Tibial nerve (tissue), 4 donors: Measurements from ENCODE around the gene STAB2.

Experiments
- CTCF ChIP-seq, 5 experiments: fragments of 200-600 bp in 3 of 5; fragments of 450-650 bp in 2 of 5; sonication (generic) in 3 of 5; IDR thresholded peaks; one replicate each; pipeline ENCODE4 v1.5.1; 2016 to 2019; ENCODE audit warnings: antibody characterized with exemption in 5 of 5, mild to moderate bottlenecking in 3 of 5, moderate library complexity in 2 of 5
- EP300 ChIP-seq, 2 donors: sonication (generic); formaldehyde crosslinking; IDR thresholded peaks; one replicate each; pipeline ENCODE4 v1.6.1; 2017; ENCODE audit warnings: antibody characterized with exemption in 2 of 2, mild to moderate bottlenecking in 1 of 2
- POLR2A ChIP-seq, 2 donors: fragments of 450-650 bp; IDR thresholded peaks; one replicate each; pipeline ENCODE4 v1.6.1; 2017; ENCODE audit warnings: antibody characterized with exemption in 2 of 2, mild to moderate bottlenecking in 2 of 2, moderate library complexity in 2 of 2

- TF ChIP-seq CTCF (IDR thresholded peaks at IDR 0.05) (no peak), EP300 (IDR thresholded peaks at IDR 0.05) (no peak), POLR2A (IDR thresholded peaks at IDR 0.05) (no peak)
These were observed 13.9 kb upstream of the STAB2 start for GRCh38 chr12:103573185-103573584.
